Activated CD8-positive, alpha-beta memory T cell treated with anti-CD3 and anti-CD28 coated beads, Interleukin-2, amount 50 U/mL, for 1 hour (primary cell): ENCODE results near the gene ATF6B.

Experiments used
- DNase-seq: peaks from one replicate; pipeline ENCODE4 v3.0.0-alpha.2; 2020; ENCODE audit errors: extremely low read depth

Gene ATF6B

DNA sequence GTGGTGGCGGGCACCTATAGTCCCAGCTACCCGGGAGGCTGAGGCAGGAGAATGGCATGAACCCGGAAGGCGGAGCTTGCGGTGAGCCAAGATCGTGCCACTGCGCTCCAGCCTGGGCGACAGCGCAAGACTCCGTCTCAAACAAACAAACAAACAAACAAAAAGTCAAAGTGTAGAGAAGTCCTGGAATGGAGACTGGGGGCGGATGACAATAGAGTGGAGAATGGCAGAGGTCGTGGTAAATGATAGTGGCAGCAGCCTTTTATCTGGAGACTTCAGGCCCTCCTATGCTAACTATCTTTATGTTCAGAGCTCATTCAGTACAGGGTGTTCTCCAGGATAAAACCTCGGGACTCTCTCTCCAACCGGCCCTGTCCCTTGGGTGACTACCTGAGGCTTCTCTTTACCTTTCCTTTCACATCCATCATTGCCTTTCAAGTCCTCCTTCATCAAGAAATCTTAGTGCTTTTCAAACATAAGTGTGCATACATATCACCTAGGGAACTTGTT lies 3.4 kb upstream of the ATF6B start:
- DNase-seq = no peak

DNA sequence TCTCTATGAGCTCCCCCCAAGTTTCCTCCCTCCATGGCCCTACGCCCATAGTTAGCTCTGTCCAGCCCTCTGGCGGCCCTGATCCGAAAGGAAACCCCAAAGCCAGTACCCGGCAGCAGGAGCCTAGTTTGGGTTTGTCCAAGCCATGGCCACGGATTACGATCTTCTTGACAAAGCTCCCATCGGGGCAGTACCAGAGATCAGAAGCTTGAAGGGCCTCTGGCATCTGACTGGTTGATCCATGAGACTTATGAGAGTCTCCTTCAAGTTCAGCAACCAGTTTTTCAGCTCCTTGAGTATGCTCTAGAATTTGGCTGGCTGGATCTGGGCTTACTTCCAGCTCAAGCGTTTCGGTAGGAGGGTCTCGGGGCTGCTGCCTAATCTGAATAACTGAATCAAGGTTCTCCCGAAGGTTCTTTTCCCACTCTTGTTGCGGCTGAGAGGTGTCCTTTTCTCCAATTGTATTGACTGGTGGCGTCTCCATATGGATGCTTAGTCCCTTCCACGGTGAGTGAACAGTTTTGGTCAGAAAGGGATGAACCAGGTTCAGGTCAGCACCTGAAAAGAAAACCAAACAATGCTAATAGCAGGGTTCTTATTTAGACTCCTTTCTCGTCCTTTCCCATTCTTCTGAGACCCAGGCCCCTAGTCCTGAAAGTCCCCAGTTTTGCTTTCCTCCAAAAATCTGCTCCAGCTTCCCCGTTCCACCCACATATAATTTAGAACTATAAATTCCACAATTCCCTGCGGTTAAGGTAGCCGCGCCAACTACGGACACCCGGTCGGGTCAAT lies 1.4 kb upstream of the ATF6B start:
- DNase-seq = no peak

DNA sequence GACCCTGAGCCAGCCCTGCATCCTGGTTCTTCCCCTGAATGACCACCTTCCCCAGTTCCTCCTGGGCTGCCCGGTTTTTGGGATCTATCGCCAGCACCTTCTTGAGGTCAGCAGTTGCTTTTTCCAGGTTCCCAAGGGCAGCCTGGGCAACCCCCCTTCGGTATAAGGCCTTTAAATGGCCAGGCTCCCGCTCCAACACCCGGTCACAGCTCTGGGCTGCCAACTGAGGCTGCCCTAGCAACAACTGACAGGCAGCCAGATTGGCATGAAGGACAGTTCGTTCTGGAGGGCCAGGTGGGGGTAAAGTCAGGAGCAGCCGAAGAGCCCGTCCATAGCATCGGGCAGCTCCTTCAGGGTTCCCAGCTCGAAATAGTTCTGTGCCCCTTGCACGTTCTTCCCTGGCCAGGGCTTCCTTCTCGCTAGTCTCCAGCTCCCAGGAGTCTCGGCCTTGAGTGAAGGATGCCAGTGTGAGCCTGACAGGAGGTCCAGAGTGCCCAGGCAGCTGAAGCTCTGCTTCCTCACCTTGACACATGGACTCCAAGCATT lies 778 bp upstream of the ATF6B start:
- no peak for DNase-seq

DNA sequence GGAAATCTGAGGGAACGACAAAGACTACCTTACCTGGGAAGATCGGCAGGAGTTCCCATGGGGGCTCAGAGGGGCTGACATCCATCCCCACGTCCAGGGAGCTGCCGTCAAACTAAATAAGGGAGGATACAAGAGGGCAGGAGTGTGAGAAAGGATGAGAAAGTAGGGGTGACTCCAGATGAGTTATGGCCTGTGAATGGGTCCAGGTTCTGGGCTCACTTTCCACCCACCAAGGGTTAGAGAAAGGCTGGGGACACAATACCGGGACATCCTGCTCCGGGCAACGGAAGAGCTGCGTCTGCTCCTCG lies 683 bp downstream of the ATF6B start:
- no peak for DNase-seq

GRCh38 chr6:32126880-32127279 lies 1.2 kb downstream of the ATF6B start:
- DNase-seq = no peak

GRCh38 chr6:32123681-32124080 lies 4.4 kb downstream of the ATF6B start:
- DNase-seq = no peak

GRCh38 chr6:32120573-32121059 lies 7.4 kb downstream of the ATF6B start:
- no peak for DNase-seq

- peak; percentile 24 for DNase-seq
Measured at GRCh38 chr6:32118782-32119628, 9.0 kb downstream of the ATF6B start.

GRCh38 chr6:32117461-32117860 lies 10.6 kb downstream of the ATF6B start:
- DNase-seq = no peak

- DNase-seq = no peak
Measured at GRCh38 chr6:32116674-32117073, 11.4 kb downstream of the ATF6B start.

- no peak for DNase-seq
Measured at GRCh38 chr6:32115623-32116022, 12.4 kb downstream of the ATF6B start.

DNA sequence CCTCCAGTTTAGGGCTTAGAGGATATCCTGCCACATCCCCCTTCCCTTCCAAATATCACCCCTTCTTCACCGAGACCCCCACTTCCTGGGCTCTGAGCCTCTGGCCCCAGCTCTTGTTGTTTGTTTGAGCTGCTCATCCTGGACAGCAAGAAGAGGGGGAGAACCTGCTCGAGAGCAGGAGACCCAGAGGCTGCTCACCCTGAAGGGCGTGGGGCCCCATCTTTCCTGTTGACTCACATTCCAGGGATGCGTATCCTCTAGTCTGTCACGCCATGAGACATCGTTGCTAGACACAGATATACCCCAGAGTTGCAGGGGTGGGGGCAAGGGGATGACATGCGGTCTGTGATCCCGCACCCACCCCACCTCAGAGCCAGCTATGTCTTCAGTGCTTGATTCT lies 13.2 kb downstream of the ATF6B start:
- no peak for DNase-seq

DNA sequence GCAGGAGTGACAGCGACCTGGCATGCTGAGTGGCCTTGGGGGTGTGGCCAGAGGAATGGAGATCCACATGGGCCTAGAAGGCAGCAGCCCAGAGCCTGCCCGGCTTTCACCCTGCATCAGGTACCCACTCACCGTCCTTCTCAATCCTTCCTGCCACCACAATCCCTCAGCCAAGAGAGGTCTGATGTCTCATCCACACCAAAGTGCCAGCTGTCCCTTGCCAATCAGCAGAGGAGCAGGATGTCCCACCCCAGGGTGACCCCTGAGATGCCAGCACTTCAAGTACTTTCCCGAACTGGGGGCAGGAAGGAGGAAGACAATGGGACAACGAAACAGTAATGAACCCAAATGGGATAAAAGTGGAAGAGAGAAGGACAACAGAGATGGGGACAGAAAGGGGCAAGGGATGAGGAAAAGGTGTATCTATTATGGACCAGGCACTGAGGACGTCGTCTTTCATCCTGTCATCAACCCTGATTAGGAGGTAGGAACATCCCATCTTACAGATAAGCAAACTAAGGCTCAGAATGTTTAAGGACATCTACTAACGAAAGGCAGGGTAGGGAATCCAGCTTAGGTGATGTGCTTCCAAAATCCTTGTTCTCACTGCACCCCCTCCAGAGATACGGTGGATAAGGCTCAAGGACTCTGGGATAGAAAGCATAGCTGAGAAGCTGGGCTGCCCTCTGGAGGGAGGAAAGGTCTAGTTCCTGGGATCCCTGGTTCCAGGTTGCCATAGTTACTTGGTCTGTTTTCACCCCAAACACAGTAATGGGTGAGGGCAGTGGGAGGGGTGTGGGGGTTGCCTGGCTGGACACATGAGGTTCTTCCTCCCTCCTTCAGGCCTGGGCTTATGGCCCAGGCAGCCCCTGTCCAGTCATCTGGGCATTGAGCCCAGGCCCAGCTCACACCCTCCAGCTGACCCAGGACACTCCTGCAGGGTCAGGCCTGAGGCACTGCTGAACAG lies 14.4 kb downstream of the ATF6B start:
- DNase-seq = no peak

- DNase-seq = no peak
Measured at GRCh38 chr6:32112431-32112980, 15.5 kb downstream of the ATF6B start.

DNA sequence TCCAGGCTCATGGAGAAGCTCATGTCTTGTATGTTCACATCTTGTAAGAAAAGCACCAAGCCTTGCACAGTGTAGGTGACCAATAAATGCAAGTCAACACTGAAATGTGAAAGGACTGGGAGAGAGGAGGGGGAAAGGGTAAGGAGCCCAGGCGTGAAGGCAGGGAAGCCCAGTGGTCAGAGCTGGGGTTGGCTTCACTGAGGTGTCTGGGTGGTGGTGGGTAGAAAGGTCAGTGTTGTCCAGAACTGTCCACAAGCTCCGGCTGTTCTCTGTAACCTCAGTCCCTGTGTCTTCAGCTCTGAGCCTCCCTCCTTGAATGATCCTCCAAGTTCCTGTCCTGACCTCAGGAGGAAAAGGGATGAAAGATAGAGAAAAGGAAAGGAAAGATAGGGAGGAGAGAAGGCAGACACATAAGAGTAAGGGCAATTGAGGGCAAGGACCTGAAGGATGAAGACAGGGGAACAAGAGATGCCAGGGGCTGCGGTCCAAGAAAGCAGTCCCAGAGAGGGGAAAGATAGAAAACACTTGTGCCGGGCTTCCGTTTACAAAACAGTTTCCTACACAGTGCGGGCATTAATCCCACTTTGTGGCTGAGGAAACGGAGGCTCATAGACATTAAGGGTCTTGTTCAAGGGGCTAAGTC lies 16.5 kb downstream of the ATF6B start:
- DNase-seq = no peak

- no peak for DNase-seq
Measured at GRCh38 chr6:32110632-32111031, 17.4 kb downstream of the ATF6B start.

GRCh38 chr6:32109765-32110160 lies 18.3 kb downstream of the ATF6B start:
- DNase-seq = no peak

DNA sequence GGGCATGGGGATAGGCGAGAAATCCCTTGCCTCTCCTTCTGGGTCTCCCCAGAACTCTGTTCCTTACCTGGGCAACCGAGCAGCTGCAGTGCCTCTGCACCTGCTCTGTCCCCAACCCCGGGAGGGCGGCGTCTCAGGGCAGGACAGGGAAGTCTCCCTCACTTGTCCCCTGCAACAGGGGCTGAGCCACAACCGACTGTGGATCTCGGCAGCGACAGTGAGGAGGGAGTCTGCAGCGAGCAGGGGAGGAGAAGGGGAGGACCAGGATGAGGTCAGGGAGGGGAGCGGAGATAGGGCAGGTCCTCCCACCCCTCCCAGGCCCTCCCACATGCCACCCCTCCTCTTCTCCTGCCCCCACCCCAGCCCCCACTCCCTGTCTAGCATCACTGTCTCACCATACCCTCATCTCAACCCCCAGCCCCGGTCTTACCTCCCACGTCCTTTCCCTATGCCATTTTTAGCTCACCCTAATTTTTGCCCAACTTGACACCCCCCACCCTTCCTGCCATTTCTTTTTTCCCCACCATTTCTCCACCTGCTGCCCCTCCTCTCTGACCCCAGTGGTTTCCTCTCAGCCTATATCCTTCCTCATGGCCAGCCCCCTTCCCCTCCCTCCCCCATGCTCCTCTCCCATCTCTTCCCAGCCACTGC lies 18.8 kb downstream of the ATF6B start, which contains the start of gene TNXB:
Gene TNXB, minus strand, starts transcription at position 225 of the 651 bp plus-strand sequence. CDS start 11,140 bp downstream, outside the sequence.
- no peak for DNase-seq

DNA sequence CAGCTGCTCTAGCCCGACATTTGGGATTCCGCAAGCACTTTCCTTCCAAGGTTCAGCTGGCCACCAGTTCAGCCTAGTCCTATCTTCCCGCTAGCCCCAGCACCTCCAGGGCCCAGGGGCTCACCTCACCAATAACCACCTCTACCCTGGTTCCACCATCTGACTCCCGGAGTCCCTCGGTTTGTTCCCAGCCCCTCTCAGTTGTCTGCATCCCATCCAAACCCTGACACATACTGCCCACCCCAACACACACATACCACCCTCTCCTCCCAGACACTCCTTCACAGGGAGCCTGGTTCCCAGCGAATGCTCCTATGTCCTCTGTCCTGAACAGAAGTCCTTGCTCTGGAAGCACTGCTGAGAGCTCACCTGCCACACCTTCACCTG lies 19.3 kb downstream of the ATF6B start:
- DNase-seq = no peak

GRCh38 chr6:32108094-32108627 lies 19.9 kb downstream of the ATF6B start:
- DNase-seq = no peak
